HG03103 (cell line): ENCODE measurements around the gene EPYC.

Experiments
- ATAC-seq: cut with Tn5 transposase; IDR thresholded peaks from one replicate; pipeline ENCODE4 v1.9.1; 2021; ENCODE audit warnings: low read depth; ENCODE audit not compliant: unreplicated experiment

EPYC gene

GRCh38 chr12:90959538-90960139, 45.1 kb downstream of the EPYC start:
- peak; percentile 77 for ATAC-seq

GRCh38 chr12:90959032-90959431, 45.7 kb downstream of the EPYC start:
- ATAC-seq, result no peak

- no peak for ATAC-seq
Measured at GRCh38 chr12:90958347-90958746, 46.4 kb downstream of the EPYC start.

GRCh38 chr12:90954921-90955320, 49.9 kb downstream of the EPYC start, which contains the start of gene CCER1:
Gene CCER1 (minus strand): TSS chr12:90955176. CDS start chr12:90954742, 434 bp downstream.
- no peak for ATAC-seq

GRCh38 chr12:90954428-90954827, 50.3 kb downstream of the EPYC start:
- ATAC-seq, result no peak

- peak; percentile 80 for ATAC-seq
Measured at GRCh38 chr12:90953956-90954421, 50.8 kb downstream of the EPYC start.

GRCh38 chr12:90951432-90952105, 53.2 kb downstream of the EPYC start:
- no peak for ATAC-seq

- ATAC-seq, result no peak
Measured at GRCh38 chr12:90947869-90948268, 56.9 kb downstream of the EPYC start.

- peak; percentile 81 for ATAC-seq
Measured at GRCh38 chr12:90945070-90945649, 59.6 kb downstream of the EPYC start.

GRCh38 chr12:90943255-90943654, 61.5 kb downstream of the EPYC start:
- ATAC-seq, result no peak

GRCh38 chr12:90940872-90941499, 63.8 kb downstream of the EPYC start:
- no peak for ATAC-seq

GRCh38 chr12:90939382-90939781, 65.4 kb downstream of the EPYC start:
- ATAC-seq, result no peak

GRCh38 chr12:90938451-90938850, 66.3 kb downstream of the EPYC start:
- ATAC-seq, result no peak

GRCh38 chr12:90937651-90938050, 67.1 kb downstream of the EPYC start:
- ATAC-seq, result no peak

- no peak for ATAC-seq
Measured at GRCh38 chr12:90936230-90937005, 68.4 kb downstream of the EPYC start.

GRCh38 chr12:90925562-90925961, 79.2 kb downstream of the EPYC start:
- no peak for ATAC-seq

- ATAC-seq, result no peak
Measured at GRCh38 chr12:90924406-90924805, 80.4 kb downstream of the EPYC start.

GRCh38 chr12:90922145-90922627, 82.6 kb downstream of the EPYC start:
- ATAC-seq, result no peak

- no peak for ATAC-seq
Measured at GRCh38 chr12:90921536-90921935, 83.2 kb downstream of the EPYC start.

- ATAC-seq, result no peak
Measured at GRCh38 chr12:90920222-90920621, 84.5 kb downstream of the EPYC start.
